Epithelial cell of esophagus (primary cell): ENCODE measurements around the gene HDAC9.

ENCODE experiments used
- DNase-seq: peaks from one replicate; pipeline ENCODE4 v3.0.0; 2010; ENCODE audit warnings: low read depth
- H3K4me3 ChIP-seq: 2 replicates; pipeline ENCODE4 v1.5.1; 2011; ENCODE audit warnings: mild to moderate bottlenecking, low read length, control low read depth
- TF ChIP-seq, protein P1 (sequence below): IDR thresholded peaks from 2 replicates; pipeline ENCODE4 v1.5.1; 2011; ENCODE audit warnings: low read depth, mild to moderate bottlenecking, low read length, control low read depth, inconsistent platforms; ENCODE audit not compliant: insufficient read depth; ENCODE audit errors: missing control alignments

Gene HDAC9

GRCh38 chr7:18906901-18907300 lies 411.4 kb downstream of the HDAC9 start:
- DNase-seq, result no peak

DNA sequence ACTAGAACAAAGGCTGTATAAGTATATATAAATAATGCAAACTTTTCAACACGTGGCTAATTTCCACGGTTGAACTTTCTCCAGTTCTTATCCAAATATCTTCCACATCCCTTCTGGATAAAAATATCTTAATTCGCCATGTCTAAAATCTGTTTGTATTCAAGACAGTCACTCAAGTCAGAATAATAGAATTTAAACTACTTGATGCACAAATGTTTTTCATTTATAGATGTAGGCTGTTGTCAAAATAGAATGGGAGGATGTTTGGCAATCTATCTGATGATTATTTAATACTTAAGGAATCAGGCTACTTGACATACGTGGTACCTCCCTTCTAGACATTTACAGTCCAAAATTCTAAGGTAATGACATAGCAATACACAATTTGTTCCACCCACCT lies 417.6 kb downstream of the HDAC9 start:
- no peak for DNase-seq
- H3K4me3 ChIP-seq, result no peak overlapping the region
- TF ChIP-seq, protein P1, sequence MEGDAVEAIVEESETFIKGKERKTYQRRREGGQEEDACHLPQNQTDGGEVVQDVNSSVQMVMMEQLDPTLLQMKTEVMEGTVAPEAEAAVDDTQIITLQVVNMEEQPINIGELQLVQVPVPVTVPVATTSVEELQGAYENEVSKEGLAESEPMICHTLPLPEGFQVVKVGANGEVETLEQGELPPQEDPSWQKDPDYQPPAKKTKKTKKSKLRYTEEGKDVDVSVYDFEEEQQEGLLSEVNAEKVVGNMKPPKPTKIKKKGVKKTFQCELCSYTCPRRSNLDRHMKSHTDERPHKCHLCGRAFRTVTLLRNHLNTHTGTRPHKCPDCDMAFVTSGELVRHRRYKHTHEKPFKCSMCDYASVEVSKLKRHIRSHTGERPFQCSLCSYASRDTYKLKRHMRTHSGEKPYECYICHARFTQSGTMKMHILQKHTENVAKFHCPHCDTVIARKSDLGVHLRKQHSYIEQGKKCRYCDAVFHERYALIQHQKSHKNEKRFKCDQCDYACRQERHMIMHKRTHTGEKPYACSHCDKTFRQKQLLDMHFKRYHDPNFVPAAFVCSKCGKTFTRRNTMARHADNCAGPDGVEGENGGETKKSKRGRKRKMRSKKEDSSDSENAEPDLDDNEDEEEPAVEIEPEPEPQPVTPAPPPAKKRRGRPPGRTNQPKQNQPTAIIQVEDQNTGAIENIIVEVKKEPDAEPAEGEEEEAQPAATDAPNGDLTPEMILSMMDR, result no peak

More at GRCh38 chr7:18906901-18907300, 411.4 kb downstream of the HDAC9 start:
- H3K4me3 ChIP-seq, result no peak overlapping the region
- TF ChIP-seq, protein P1, result no peak

DNA sequence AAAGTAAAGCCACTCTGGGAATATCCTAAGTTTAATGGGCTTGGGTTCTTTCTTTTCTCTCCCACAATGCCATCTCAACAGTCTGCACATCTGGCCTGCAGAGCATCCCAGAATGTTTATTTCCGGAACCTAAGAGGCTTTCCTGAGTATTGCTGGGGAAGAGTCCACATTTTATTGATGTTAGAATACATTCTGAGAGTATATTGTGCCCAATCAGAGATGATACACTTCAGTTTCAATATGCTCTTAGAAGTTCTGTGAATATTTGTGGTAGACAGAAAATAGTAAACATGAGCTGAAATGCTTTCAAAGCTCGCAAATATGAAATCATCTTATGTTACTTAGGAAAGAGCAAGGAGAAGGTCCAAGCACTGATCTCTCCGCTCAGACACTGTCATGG lies 421.3 kb downstream of the HDAC9 start:
- no peak overlapping the region for H3K4me3 ChIP-seq
- TF ChIP-seq, protein P1, result no peak
- no peak for DNase-seq

- TF ChIP-seq, protein P1, result no peak
- peak; percentile 13 for DNase-seq
- no peak overlapping the region for H3K4me3 ChIP-seq
Measured at GRCh38 chr7:18927134-18927533, 431.6 kb downstream of the HDAC9 start.

DNA sequence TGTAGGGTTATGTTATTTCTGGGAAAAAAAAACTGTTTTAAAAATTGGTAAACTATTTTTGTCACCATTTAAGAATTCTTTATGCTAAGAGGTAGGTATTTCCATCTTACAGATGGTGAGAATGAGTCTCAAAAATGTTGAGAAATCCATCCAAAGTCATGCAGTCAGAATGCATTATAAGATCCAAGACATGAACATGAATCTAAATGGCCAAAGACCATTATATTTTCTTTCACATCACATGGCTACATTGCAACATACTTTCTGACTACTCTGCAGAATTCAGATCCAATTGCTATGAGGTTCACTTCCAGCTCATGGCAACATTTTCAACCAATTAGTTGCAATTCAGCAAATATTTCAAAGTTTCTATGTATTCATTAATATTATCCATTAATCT lies 440.7 kb downstream of the HDAC9 start:
- no peak overlapping the region for H3K4me3 ChIP-seq
- TF ChIP-seq, protein P1, result no peak
- no peak for DNase-seq

GRCh38 chr7:18939771-18940592 lies 444.4 kb downstream of the HDAC9 start:
- H3K4me3 ChIP-seq, result no peak overlapping the region
- DNase-seq, result no peak
- TF ChIP-seq, protein P1, result no peak
